Mesenchymal stem cell (in vitro differentiated cells and primary cell): ENCODE results near the gene UGT2A3. TPM values are rescaled to one million over a fixed set of nuclear protein-coding genes. Genes with fewer than 3 reads are reported as not detected.

ENCODE experiments used
- DNase-seq: peaks from one replicate; pipeline ENCODE4 v3.0.0-alpha.2; 2013
- H2AFZ ChIP-seq: one replicate; pipeline ENCODE4 v1.6.1; 2013; ENCODE audit warnings: low read depth, mild to moderate bottlenecking, control low read depth, inconsistent platforms, low read length, moderate library complexity
- H2AK5ac ChIP-seq: 2 replicates; pipeline ENCODE4 v1.6.1; 2013; ENCODE audit warnings: low read length, moderate library complexity, mild to moderate bottlenecking, inconsistent platforms; ENCODE audit not compliant: severe bottlenecking
- H2BK120ac ChIP-seq: one replicate; pipeline ENCODE4 v1.6.1; 2013; ENCODE audit warnings: low read depth, mild to moderate bottlenecking, inconsistent platforms, low read length, moderate library complexity
- H2BK12ac ChIP-seq, 2 experiments: one replicate each; pipeline ENCODE4 v1.6.1; 2013; ENCODE audit warnings: inconsistent platforms in 2 of 2, low read length in 2 of 2, mild to moderate bottlenecking in 2 of 2, moderate library complexity in 2 of 2, control low read depth in 1 of 2
- H2BK15ac ChIP-seq: one replicate; pipeline ENCODE4 v1.6.1; 2013; ENCODE audit warnings: mild to moderate bottlenecking, low read depth, inconsistent platforms; ENCODE audit not compliant: poor library complexity, severe bottlenecking
- H2BK5ac ChIP-seq: 2 replicates; pipeline ENCODE4 v1.6.1; 2013; ENCODE audit warnings: low read depth, mild to moderate bottlenecking, low read length, control low read depth, inconsistent platforms; ENCODE audit not compliant: poor library complexity, severe bottlenecking
- H3K14ac ChIP-seq, 2 experiments: one replicate each; pipeline ENCODE4 v1.6.1; 2013; ENCODE audit warnings: inconsistent platforms in 2 of 2, low read length in 2 of 2, control low read depth in 1 of 2, mild to moderate bottlenecking in 1 of 2, moderate library complexity in 1 of 2
- H3K18ac ChIP-seq, 2 experiments: one replicate each; pipeline ENCODE4 v1.6.1; 2013; ENCODE audit warnings: inconsistent platforms in 2 of 2, low read length in 2 of 2, control low read depth in 1 of 2, low read depth in 1 of 2, mild to moderate bottlenecking in 1 of 2
- H3K23ac ChIP-seq, 2 experiments: one replicate each; pipeline ENCODE4 v1.6.1; 2013; ENCODE audit warnings: inconsistent platforms in 2 of 2, low read length in 2 of 2, mild to moderate bottlenecking in 2 of 2, moderate library complexity in 2 of 2, control low read depth in 1 of 2
- H3K27ac ChIP-seq: 2 replicates; pipeline ENCODE4 v1.5.1; 2013; ENCODE audit warnings: mild to moderate bottlenecking, moderate library complexity, low read length, control low read depth, inconsistent platforms; ENCODE audit not compliant: poor library complexity, severe bottlenecking
- H3K27me3 ChIP-seq, 2 experiments: 2 replicates each; pipeline versions ENCODE4 v1.6.1 to v1.7.0; 2013; ENCODE audit warnings: low read length in 2 of 2, mild to moderate bottlenecking in 2 of 2, moderate library complexity in 2 of 2, control low read depth in 1 of 2, inconsistent platforms in 1 of 2; ENCODE audit not compliant: control insufficient read depth in 1 of 2, insufficient read depth in 1 of 2
- H3K36me3 ChIP-seq, 2 experiments: 2 replicates each; pipeline versions ENCODE4 v1.6.1 to v1.7.0; 2013; ENCODE audit warnings: low read length in 2 of 2, control low read depth in 1 of 2, inconsistent platforms in 1 of 2, low read depth in 1 of 2, mild to moderate bottlenecking in 1 of 2; ENCODE audit not compliant: insufficient read depth in 2 of 2, control insufficient read depth in 1 of 2
- H3K4ac ChIP-seq, 2 experiments: one replicate each; pipeline ENCODE4 v1.6.1; 2013; ENCODE audit warnings: inconsistent platforms in 2 of 2, low read length in 2 of 2, mild to moderate bottlenecking in 2 of 2, moderate library complexity in 2 of 2, control low read depth in 1 of 2, low read depth in 1 of 2
- H3K4me1 ChIP-seq: 2 replicates; pipeline ENCODE4 v1.6.1; 2013; ENCODE audit warnings: low read depth, low read length, control low read depth; ENCODE audit not compliant: control insufficient read depth, insufficient read depth
- H3K4me2 ChIP-seq: 2 replicates; pipeline ENCODE4 v1.6.1; 2013; ENCODE audit warnings: low read length, mild to moderate bottlenecking, inconsistent platforms; ENCODE audit not compliant: poor library complexity, severe bottlenecking
- H3K4me3 ChIP-seq, 2 experiments: 2 replicates each; pipeline versions ENCODE4 v1.5.1 to v1.7.0; 2013; ENCODE audit warnings: low read length in 2 of 2, mild to moderate bottlenecking in 2 of 2, control low read depth in 1 of 2, low read depth in 1 of 2; ENCODE audit not compliant: insufficient read depth in 1 of 2
- H3K79me1 ChIP-seq: replicated peaks from 2 replicates; pipeline ENCODE4 v1.6.1; 2013; ENCODE audit warnings: mild to moderate bottlenecking, control low read depth, low read length, inconsistent platforms; ENCODE audit not compliant: poor library complexity, severe bottlenecking
- H3K9ac ChIP-seq: 2 replicates; pipeline ENCODE4 v1.7.0; 2013; ENCODE audit warnings: mild to moderate bottlenecking, low read length, moderate library complexity
- H3K9me3 ChIP-seq: 2 replicates; pipeline ENCODE4 v1.7.0; 2013; ENCODE audit warnings: mild to moderate bottlenecking, low read length; ENCODE audit not compliant: control insufficient read depth
- H4K8ac ChIP-seq: one replicate; pipeline ENCODE4 v1.6.1; 2013; ENCODE audit warnings: inconsistent platforms, mild to moderate bottlenecking, low read length, moderate library complexity
- H4K91ac ChIP-seq: one replicate; pipeline ENCODE4 v1.6.1; 2013; ENCODE audit warnings: mild to moderate bottlenecking, low read length, inconsistent platforms
- WGBS: methylation state at CpG from one replicate; pipeline ENCODE4 v1.1.7; 2013; ENCODE audit warnings: mixed read lengths; 5-methylcytosine and 5-hydroxymethylcytosine counted together
- polyA plus RNA-seq, 2 experiments: library from polyadenylated mRNA; stranded (reverse); fragments of 200-250 nt; gene quantifications; one replicate each; pipeline ENCODE4 v1.2.3, GENCODE V29; 2013

Gene UGT2A3
- not detected for polyA plus RNA-seq (2013, experiment 1 of 2)
- not detected for polyA plus RNA-seq (2013, experiment 2 of 2)

GRCh38 chr4:68951078-68951805 lies at the start of gene UGT2A3:
UGT2A3 (minus strand) TSS chr4:68951804; CDS start chr4:68951760, 44 bp downstream.
- peak; percentile 27 for DNase-seq
- H2AFZ ChIP-seq, result no peak within 1 kb of the TSS
- H3K18ac ChIP-seq, result no peak within 1 kb of the TSS
- no peak within 1 kb of the TSS for H2BK12ac ChIP-seq
- no peak within 1 kb of the TSS for H3K23ac ChIP-seq
- H3K4me1 ChIP-seq, result no peaks in the 10 kb centered on the region
- H2BK15ac ChIP-seq, result no peak within 1 kb of the TSS
- H2AK5ac ChIP-seq, result no peak within 1 kb of the TSS
- H4K8ac ChIP-seq, result no peak within 1 kb of the TSS
- no peaks in the 10 kb centered on the region for H3K36me3 ChIP-seq
- H3K27ac ChIP-seq, result peak within 1 kb of the TSS; percentile 75
- H3K9me3 ChIP-seq, result no peaks in the 10 kb centered on the region
- H3K79me1 ChIP-seq, result no peaks in the 10 kb centered on the region
- H4K91ac ChIP-seq, result no peak within 1 kb of the TSS
- H3K4me3 ChIP-seq, result no peak within 1 kb of the TSS
- H3K4ac ChIP-seq, result no peak within 1 kb of the TSS
- H2BK5ac ChIP-seq, result no peak within 1 kb of the TSS
- no peak within 1 kb of the TSS for H3K14ac ChIP-seq
- WGBS, result 84% methylated on average over 5 of the region's 5 CpGs
- H2BK120ac ChIP-seq, result no peak within 1 kb of the TSS
- H3K27me3 ChIP-seq, result no peaks in the 10 kb centered on the region
- H3K4me2 ChIP-seq, result no peak within 1 kb of the TSS
- H3K9ac ChIP-seq, result no peak within 1 kb of the TSS

DNA sequence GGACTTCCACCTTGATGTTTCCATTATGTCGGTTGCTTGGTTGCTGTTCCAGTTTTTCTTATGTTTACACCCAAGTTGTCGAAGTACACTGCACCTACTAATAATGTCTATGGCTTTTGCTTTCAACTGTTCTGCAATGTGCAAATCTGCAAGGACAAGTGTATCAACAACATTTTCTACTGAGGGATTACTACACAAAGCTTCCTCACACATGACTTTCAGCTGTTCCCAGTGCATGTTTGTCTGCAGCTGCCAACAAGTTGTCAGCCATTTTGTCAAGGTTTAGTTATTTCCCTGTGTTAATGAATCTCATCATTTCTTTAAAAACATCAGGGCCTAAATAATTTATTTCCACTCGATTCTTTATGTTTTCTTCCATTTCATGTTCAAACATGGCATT lies 45.4 kb upstream of the UGT2A3 start:
- no peak overlapping the region for H3K4ac ChIP-seq
- H3K27me3 ChIP-seq, result no peaks in the 10 kb centered on the region
- no peak overlapping the region for H2BK12ac ChIP-seq
- H4K8ac ChIP-seq, result no peak overlapping the region
- H2BK15ac ChIP-seq, result no peak overlapping the region
- no peak overlapping the region for H4K91ac ChIP-seq
- no peak overlapping the region for H2BK120ac ChIP-seq
- no peak overlapping the region for H3K4me3 ChIP-seq
- H2BK5ac ChIP-seq, result no peak overlapping the region
- WGBS, result 92% methylated on average over 2 of the region's 3 CpGs
- no peak overlapping the region for H2AFZ ChIP-seq
- H3K36me3 ChIP-seq, result no peaks in the 10 kb centered on the region
- no peaks in the 10 kb centered on the region for H3K79me1 ChIP-seq
- H2AK5ac ChIP-seq, result no peak overlapping the region
- no peak overlapping the region for H3K18ac ChIP-seq
- no peak overlapping the region for H3K9ac ChIP-seq
- no peak overlapping the region for H3K14ac ChIP-seq
- DNase-seq, result no peak
- no peak overlapping the region for H3K27ac ChIP-seq
- no peak overlapping the region for H3K23ac ChIP-seq
- no peaks in the 10 kb centered on the region for H3K9me3 ChIP-seq
- no peaks in the 10 kb centered on the region for H3K4me1 ChIP-seq
- no peak overlapping the region for H3K4me2 ChIP-seq

DNA sequence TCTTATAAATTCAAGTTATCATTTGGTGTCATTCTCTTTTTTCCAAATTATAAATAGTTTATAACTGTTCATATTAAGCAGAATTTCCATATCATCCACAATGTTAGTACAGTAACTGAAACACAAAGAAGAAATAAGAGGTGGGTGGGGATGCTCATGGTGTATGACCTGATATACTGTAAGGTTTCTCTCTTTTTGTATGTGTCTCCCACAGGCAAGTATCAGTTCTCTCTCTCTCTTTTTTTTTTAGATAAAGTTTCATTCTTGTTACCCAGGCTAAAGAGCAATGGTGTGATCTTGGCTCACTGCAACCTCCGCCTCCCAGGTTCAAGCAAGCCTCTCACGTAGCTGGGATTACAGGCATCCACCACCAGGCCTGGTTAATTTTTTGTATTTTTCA lies 43.7 kb upstream of the UGT2A3 start:
- no peak overlapping the region for H2BK15ac ChIP-seq
- DNase-seq, result no peak

GRCh38 chr4:68987007-68987406 lies 35.4 kb upstream of the UGT2A3 start:
- no peak overlapping the region for H3K23ac ChIP-seq
- H3K79me1 ChIP-seq, result no peaks in the 10 kb centered on the region
- H3K4me1 ChIP-seq, result no peaks in the 10 kb centered on the region
- no peak overlapping the region for H3K9ac ChIP-seq
- H3K36me3 ChIP-seq, result no peaks in the 10 kb centered on the region
- H3K9me3 ChIP-seq, result no peaks in the 10 kb centered on the region
- H3K4me3 ChIP-seq, result no peak overlapping the region
- no peak overlapping the region for H2BK120ac ChIP-seq
- H3K18ac ChIP-seq, result no peak overlapping the region
- no peak overlapping the region for H3K14ac ChIP-seq
- H3K27ac ChIP-seq, result no peak overlapping the region
- no peak overlapping the region for H2AK5ac ChIP-seq
- no peak overlapping the region for H2BK12ac ChIP-seq
- H2BK5ac ChIP-seq, result no peak overlapping the region
- no peak overlapping the region for H4K91ac ChIP-seq
- no peak overlapping the region for H3K4ac ChIP-seq
- 92% methylated on average over 1 of the region's 2 CpGs for WGBS
- H3K27me3 ChIP-seq, result no peaks in the 10 kb centered on the region
- H4K8ac ChIP-seq, result no peak overlapping the region
- no peak overlapping the region for H3K4me2 ChIP-seq
- no peak overlapping the region for H2AFZ ChIP-seq
- no peak for DNase-seq
- no peak overlapping the region for H2BK15ac ChIP-seq

More for the DNA sequence above, 43.7 kb upstream of the UGT2A3 start:
- Histone ChIP-seq H3K27me3 (no peaks in the 10 kb centered on the region), H2BK120ac (no peak overlapping the region), H3K9me3 (no peaks in the 10 kb centered on the region), H3K4ac (no peak overlapping the region), H3K9ac (no peak overlapping the region), H3K4me1 (no peaks in the 10 kb centered on the region), H3K4me2 (no peak overlapping the region), H3K4me3 (no peak overlapping the region), H2AK5ac (no peak overlapping the region), H2BK12ac (no peak overlapping the region), H2AFZ (no peak overlapping the region), H3K18ac (no peak overlapping the region), H4K8ac (no peak overlapping the region), H3K14ac (no peak overlapping the region), H3K79me1 (no peaks in the 10 kb centered on the region), H2BK5ac (no peak overlapping the region), H4K91ac (no peak overlapping the region), H3K27ac (no peak overlapping the region), H3K23ac (no peak overlapping the region), H3K36me3 (no peaks in the 10 kb centered on the region)
- WGBS, result no CpG with 5 or more reads among the region's 2 CpGs
